Epithelial cell of prostate (primary cell): Measurements from ENCODE around the gene POU2F1.

Source experiments
- DNase-seq: peaks from one replicate; pipeline ENCODE4 v3.0.0-alpha.2; 2011; ENCODE audit warnings: low read depth, low spot score
- H3K27ac ChIP-seq: fragments of 450-650 bp; 2 replicates; pipeline ENCODE4 v1.5.1; 2017; ENCODE audit warnings: mild to moderate bottlenecking

Gene POU2F1

GRCh38 chr1:167266965-167267364 lies 46.3 kb downstream of the POU2F1 start:
- no peak for DNase-seq
- no peak overlapping the region for H3K27ac ChIP-seq

- no peak overlapping the region for H3K27ac ChIP-seq
- DNase-seq, result no peak
Measured at GRCh38 chr1:167268347-167268787, 47.7 kb downstream of the POU2F1 start.

- no peak for DNase-seq
- H3K27ac ChIP-seq, result no peak overlapping the region
Measured at GRCh38 chr1:167270349-167271092, 49.8 kb downstream of the POU2F1 start.

GRCh38 chr1:167272369-167272957 lies 51.8 kb downstream of the POU2F1 start:
- H3K27ac ChIP-seq, result no peak overlapping the region
- no peak for DNase-seq

- no peak for DNase-seq
- H3K27ac ChIP-seq, result no peak overlapping the region
Measured at GRCh38 chr1:167273027-167273800, 52.5 kb downstream of the POU2F1 start.

- no peak overlapping the region for H3K27ac ChIP-seq
- DNase-seq, result no peak
Measured at GRCh38 chr1:167274061-167274460, 53.4 kb downstream of the POU2F1 start.

- no peak for DNase-seq
Measured at GRCh38 chr1:167276969-167277368, 56.3 kb downstream of the POU2F1 start.

GRCh38 chr1:167278497-167278896 lies 57.8 kb downstream of the POU2F1 start:
- H3K27ac ChIP-seq, result no peak overlapping the region
- no peak for DNase-seq

More at GRCh38 chr1:167276969-167277368, 56.3 kb downstream of the POU2F1 start:
- no peak overlapping the region for H3K27ac ChIP-seq

GRCh38 chr1:167280912-167281311 lies 60.2 kb downstream of the POU2F1 start:
- DNase-seq, result no peak

GRCh38 chr1:167288390-167289074 lies 67.8 kb downstream of the POU2F1 start:
- no peak for DNase-seq
- no peak overlapping the region for H3K27ac ChIP-seq

More at GRCh38 chr1:167280912-167281311, 60.2 kb downstream of the POU2F1 start:
- no peak overlapping the region for H3K27ac ChIP-seq

- no peak for DNase-seq
- H3K27ac ChIP-seq, result no peak overlapping the region
Measured at GRCh38 chr1:167289075-167289442, 68.4 kb downstream of the POU2F1 start.

GRCh38 chr1:167289966-167290365 lies 69.3 kb downstream of the POU2F1 start:
- no peak for DNase-seq
- no peak overlapping the region for H3K27ac ChIP-seq

- no peak overlapping the region for H3K27ac ChIP-seq
- DNase-seq, result no peak
Measured at GRCh38 chr1:167291539-167292185, 71.0 kb downstream of the POU2F1 start.

- no peak overlapping the region for H3K27ac ChIP-seq
- DNase-seq, result no peak
Measured at GRCh38 chr1:167292216-167292615, 71.5 kb downstream of the POU2F1 start.

- no peak for DNase-seq
- H3K27ac ChIP-seq, result no peak overlapping the region
Measured at GRCh38 chr1:167293057-167293456, 72.4 kb downstream of the POU2F1 start.

- DNase-seq, result no peak
Measured at GRCh38 chr1:167294528-167294927, 73.8 kb downstream of the POU2F1 start.

GRCh38 chr1:167297222-167298214 lies 76.8 kb downstream of the POU2F1 start:
- DNase-seq, result no peak
- H3K27ac ChIP-seq, result no peak overlapping the region

More at GRCh38 chr1:167294528-167294927, 73.8 kb downstream of the POU2F1 start:
- no peak overlapping the region for H3K27ac ChIP-seq

- no peak overlapping the region for H3K27ac ChIP-seq
- DNase-seq, result no peak
Measured at GRCh38 chr1:167298325-167298724, 77.6 kb downstream of the POU2F1 start.

GRCh38 chr1:167301355-167301754 lies 80.7 kb downstream of the POU2F1 start:
- no peak overlapping the region for H3K27ac ChIP-seq
- no peak for DNase-seq
